ENCODE results near the gene PLA2G6.
"Not testable (repeated sequence)": the region's sequence is repeated elsewhere in the genome, so short reads cannot be mapped to it uniquely, and the experiment has no call there.

The PLA2G6 gene

DNA sequence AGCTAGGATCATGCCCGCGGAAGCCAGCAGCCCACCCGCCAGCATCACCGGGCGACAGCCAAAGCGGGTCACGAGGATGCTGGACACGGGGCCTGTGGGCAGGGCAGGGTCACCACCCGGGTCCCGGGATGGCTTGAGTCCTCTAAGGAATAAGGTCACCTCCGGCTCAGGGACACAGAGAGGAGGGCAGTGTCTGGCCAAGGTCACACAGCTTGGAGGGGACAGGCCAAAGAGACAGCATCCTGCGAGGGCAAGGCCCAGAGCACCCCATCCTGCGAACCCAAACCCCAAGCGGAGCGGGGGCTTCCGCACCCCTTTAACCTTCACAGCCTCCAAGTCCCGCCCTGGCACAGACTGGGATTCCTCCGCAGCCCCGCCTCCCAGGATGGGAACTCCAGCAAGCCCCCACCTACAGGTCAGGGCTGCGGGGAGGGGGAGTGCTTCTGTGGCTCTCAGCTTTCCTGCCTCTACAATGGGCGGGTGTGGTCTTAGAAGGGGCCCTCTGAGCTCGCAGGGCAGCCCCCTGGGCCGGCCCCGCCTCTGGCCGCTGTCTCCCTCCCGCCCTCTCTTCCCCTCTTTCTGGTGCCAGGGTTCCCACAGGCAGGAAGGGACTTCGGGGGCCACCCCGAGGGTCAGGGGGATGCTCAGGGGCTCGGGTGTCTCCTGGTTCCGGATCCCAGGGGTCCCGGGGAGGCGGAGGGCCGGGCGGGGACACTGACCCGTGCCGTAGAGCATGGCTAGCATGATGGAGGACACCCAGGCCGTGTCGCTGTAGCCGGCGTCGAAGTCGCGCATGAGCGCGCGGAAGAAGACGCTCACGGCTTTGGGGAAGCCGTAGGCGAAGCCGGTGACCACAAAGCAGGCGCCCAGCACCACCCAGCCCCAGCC lies 99.4 kb downstream of the PLA2G6 start:
- DNase-seq = no peak

- no peak for DNase-seq
Observed at GRCh38 chr22:38081636-38081940, 100.0 kb downstream of the PLA2G6 start.

DNA sequence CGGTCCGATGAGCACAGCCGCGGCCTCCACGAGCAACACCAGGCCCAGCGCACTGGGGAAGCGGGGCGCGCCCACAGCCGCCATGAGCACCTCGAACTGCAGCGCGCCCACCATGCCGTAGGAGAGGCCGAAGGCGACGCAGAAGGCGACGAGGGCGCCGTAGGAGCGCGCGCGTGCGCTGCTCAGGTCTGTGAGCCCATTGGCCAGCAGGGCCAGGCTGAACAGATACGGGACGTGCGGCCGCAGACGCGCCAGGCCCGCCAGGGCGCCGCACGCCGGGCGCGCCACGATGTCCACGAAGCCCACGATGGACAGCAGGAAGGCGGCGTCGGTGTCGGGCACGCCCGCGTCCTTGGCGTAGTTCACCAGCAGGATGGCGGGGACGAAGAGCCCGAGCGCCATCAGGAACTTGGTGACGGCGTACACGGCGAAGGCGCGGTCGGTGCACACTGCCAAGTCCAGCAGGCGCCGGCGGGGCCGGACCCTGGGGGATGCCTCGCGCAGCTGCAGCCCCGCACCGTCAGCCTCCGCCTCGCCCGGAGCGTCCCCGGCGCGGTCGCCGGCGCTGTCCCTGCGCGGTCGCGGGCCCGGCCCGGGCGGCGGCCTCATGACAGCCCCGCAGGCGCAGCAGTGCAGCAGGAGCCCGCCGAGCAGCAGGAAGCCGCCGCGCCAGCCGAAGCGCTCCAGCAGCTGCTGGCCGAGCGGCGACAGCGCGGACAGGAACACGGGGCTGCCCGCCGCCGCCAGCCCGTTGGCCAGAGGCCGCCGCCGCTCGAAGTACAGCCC lies 100.6 kb downstream of the PLA2G6 start:
- peak; percentile 13 for DNase-seq

DNA sequence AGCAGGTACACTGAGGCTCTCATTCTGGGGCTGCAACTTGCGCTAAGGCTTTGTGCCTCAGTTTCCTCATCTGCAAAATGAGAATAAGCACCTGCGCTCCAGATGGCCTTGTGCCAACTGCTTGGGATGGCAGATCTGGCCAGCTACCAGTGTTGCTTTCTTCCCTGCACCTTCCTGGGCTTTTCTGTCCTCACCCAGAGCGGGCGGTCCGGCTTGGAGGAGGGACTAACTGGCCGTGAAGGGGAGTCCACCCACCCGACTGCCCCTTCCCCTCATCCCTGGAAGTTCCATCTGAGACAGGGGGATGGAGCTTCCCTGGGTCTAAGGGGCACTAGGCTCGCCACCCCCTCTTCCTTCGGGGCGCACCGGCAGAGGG lies 101.2 kb downstream of the PLA2G6 start:
- no peak for DNase-seq

GRCh38 chr22:38079804-38080203 lies 101.8 kb downstream of the PLA2G6 start:
- no peak for DNase-seq

DNA sequence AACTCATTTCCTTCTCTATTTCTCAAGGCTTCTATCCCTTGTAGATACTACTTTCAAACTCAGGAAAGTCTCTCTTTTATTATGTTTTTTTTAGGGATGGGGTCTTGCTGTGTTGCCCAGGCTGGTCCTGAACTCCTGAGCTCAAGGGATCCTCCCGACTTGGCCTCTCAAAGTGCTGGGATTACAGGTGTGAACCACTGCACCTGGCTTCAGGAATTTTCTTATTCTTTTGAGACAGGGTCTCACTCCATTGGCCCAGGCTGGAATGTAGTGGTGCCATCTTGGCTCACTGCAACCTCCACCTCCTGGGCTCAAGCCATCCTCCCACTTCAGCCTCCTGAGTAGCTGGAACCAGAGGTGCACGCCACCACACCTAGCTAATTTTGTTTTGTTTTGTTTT lies 102.4 kb downstream of the PLA2G6 start:
- DNase-seq = not testable (repeated sequence)

- DNase-seq = no peak
Observed at GRCh38 chr22:38078046-38078840, 103.4 kb downstream of the PLA2G6 start.

DNA sequence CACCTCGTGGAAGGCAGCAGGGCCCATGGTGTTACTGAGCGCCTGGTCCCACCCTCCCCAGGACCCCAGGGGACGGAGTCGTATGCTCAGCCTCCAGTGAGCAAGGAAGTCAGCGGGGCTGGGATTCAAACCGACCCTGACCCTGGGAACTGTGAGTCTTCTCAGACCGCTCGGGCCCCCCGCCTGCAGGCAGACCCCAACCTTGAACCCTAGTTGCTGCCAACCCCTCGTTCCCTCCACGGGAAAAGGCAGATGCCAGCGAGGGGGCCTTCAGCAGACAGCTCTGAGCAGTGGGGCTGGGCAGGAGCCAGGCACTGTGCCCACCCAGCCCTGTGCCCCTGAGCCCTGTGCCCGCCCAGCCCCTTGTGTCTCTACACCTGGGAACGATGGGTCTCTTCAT lies 104.0 kb downstream of the PLA2G6 start:
- no peak for DNase-seq

- no peak for DNase-seq
Observed at GRCh38 chr22:38077096-38077495, 104.5 kb downstream of the PLA2G6 start.

GRCh38 chr22:38075961-38076360 lies 105.7 kb downstream of the PLA2G6 start:
- DNase-seq = no peak

DNA sequence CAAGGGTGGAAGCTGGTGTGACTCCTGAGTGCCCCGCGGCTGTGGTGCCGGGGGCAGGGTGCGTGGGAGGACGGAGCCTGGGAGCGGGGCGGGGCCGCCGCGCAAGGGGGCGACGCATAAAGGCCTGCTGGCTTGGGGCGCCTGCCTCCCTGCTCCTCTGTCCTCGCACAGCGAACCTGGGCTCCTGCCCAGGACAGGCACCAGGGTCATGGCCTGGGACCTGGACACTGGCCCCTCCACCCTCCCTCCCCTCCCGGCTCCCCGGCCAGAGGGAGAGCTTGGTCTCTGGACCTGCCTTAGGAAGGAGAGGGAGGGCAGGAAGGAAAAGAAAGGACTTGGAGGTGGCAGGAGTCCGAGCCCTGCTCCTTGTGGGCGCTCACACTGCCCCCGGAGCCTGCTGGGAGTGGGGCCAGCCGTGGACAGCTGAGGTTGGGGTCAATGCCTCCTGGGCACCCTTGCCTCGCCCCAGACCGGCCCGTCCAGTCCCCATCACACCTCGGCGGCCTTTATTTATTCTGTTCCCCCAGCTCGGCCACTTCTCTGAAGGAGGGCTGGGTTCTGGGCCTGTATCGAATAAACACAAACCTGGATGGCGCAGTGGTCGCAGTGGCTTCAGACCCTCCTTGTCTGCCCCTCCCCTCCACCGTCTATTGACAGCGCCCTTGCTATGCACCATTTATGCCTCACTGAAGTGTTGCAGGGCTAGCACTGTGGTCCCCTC lies 106.4 kb downstream of the PLA2G6 start:
- no peak for DNase-seq

DNA sequence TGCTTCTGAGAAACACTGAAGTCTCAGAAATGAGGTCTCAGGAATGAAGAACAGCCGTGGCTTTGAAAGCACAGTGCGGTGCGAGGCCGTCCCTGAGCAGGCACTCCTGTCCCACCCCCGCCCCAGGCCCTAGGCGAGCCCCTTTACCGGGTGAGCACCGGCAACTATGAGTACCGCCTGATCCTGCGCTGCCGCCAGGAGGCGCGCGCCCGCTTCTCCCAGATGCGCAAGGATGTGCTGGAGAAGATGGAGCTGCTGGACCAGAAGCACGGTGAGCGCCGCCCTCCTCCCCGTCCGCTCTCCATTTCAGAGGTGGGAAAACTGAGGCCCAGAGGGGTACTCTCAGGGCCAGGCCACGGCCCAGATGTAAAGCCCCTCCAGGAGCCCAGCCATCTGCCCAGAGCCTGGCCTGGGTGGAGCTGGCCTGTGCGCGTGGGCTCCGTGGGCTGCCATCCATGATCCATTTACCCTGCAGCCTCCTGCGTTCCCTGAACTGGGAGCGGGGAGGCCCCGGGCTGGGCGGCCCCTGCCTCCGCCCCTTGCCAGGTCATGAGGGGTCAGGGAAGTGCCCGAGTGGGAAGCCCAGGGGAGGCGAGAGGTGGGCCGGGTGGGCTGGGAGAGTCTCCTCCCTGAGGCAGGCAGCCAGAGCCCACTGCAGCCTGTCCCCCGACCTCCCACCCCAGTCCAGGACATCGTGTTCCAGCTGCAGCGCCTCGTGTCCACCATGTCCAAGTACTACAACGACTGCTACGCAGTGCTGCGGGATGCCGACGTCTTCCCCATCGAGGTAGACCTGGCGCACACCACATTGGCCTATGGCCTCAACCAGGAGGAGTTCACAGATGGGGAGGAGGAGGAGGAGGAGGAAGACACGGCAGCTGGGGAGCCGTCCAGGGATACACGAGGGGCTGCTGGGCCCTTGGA lies 107.2 kb downstream of the PLA2G6 start:
- no peak for DNase-seq

GRCh38 chr22:38073150-38074130 lies 108.2 kb downstream of the PLA2G6 start:
- no peak for DNase-seq

DNA sequence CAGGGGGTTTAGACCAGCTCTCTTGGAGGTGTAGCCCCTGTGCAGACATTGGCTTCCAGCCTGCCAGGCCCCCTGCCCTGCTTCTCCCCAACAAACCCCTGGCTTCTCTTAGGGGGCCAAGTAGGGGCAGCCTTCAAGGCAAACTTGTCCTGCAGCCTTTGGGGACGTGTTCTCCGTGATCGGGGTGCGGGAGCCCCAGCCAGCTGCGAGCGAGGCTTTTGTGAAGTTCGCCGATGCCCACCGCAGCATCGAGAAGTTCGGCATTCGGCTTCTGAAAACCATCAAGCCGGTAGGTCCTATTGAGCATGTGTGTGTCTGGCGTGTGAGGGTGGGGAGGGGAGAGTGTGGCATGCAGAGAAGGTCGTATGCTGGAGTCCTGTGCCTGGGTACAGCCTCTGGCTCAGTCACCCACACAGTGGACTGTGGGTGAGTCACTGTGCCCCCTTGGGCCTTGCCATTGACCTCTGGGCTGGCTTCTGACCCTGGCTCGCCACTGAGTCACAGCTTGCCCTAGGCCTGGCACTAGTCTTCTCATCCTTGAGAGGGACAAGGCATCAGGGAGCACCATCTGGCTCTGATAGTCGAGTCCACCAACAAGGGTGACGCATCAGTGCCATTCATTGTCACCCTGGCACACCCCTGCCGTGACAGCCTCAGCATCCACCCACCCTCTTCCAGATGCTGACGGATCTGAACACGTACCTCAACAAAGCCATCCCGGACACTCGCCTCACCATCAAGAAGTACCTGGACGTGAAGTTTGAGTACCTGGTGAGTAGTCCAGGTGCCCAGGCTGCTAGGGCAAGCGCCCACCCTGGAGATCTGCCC lies 109.1 kb downstream of the PLA2G6 start:
- DNase-seq = no peak

- no peak for DNase-seq
Observed at GRCh38 chr22:38071421-38072321, 110.0 kb downstream of the PLA2G6 start.

DNA sequence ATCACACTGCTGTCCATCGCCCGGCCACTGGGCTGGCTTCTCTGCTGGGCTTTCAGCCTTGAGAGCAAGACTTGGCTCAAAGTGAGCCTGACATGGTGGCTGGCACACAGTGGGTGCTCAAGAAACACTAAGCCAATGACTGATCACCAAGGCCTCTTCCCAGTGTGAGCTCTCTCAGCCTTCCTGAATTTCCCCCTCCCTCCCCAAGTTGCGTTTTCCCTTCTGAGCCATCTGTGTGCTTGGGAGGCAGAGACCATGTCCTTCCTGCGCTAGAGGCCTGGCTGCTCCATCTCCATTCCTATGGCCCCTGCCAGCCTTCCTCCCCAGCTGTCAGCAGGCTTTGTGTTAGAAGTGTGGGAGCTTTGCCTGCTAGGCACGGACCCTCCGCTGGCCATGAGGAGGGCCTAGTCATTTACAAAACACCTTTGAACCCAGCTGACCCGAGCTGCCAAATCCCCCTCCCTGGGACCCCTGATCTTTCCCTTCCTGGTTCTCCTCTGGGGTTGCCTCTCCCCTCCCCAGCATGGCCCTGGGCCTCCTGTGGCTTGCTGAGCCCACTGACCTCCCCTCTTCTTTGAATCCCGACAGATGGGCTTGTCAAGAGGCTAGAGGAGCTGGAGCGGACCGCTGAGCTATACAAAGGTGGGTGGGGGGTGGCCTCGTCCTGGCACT lies 111.2 kb downstream of the PLA2G6 start:
- DNase-seq = no peak

DNA sequence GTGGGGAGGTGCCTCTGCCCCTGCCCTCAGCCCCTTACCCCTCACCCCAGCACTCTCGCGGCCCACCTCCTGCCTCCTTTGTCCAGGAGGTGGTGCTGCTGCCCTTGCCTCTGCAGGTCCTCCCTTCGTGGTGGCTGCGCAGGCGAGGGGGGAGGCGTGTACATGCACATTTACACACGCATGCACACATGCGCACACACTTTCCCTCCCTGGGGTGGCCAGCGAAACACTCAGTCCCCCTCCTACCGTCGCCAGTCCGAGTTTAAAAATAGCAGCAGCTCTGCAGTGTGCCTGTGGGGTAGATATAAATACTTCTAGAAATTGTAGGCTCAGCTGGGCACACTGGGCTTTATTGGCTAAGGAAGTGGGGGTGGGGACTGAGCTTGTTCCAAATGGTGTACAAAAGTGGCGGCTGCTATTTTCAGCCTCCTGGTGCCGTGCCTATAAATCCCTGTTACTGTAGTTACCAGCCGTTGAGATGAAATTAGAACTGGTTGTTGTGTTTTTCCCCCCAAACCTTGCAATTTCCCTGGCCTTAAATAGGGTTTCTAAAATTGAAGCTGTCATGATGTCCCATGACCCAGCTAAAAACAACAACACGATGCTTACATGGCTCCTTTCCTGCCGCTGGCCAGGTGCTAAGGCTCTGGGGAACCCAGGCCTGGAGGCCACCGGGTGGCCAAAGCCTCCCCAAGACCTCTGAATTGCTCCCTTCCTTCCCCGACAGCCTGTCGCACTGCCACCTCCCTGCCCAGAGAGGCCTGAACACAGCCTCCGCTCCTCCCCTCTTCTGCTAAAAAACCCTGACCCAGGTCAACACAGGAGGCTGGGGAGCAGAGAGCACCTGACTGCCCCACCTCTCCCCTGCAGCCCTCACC lies 112.0 kb downstream of the PLA2G6 start:
- DNase-seq = no peak

Measured in stimulated activated CD4-positive, alpha-beta T cell treated with anti-CD3 and anti-CD28 coated beads, Interleukin-12 subunit alpha, Interleukin-12 subunit beta, amount 100 ng/mL, for 4 hours (primary cell).